Gastrocnemius medialis (tissue), 4 donors: Measurements from ENCODE around the gene TNFRSF1A.

Experiments used
- POLR2A ChIP-seq, 2 donors: fragments of 450-650 bp; IDR thresholded peaks; one replicate each; pipeline ENCODE4 v1.6.1; 2017; ENCODE audit warnings: antibody characterized with exemption in 2 of 2, mild to moderate bottlenecking in 2 of 2, moderate library complexity in 2 of 2
- TF ChIP-seq, protein P1 (sequence below), 5 experiments: fragments of 450-650 bp in 3 of 5; fragments of 200-600 bp in 2 of 5; sonication (generic) in 2 of 5; IDR thresholded peaks in 4 of 5; conservative IDR thresholded peaks in 1 of 5; 1 replicate in 4 of 5; 2 replicates in 1 of 5; pipeline ENCODE4 v1.5.1; 2016 to 2019; ENCODE audit warnings: antibody characterized with exemption in 5 of 5, mild to moderate bottlenecking in 3 of 5, moderate library complexity in 3 of 5

- TF ChIP-seq, protein P1, sequence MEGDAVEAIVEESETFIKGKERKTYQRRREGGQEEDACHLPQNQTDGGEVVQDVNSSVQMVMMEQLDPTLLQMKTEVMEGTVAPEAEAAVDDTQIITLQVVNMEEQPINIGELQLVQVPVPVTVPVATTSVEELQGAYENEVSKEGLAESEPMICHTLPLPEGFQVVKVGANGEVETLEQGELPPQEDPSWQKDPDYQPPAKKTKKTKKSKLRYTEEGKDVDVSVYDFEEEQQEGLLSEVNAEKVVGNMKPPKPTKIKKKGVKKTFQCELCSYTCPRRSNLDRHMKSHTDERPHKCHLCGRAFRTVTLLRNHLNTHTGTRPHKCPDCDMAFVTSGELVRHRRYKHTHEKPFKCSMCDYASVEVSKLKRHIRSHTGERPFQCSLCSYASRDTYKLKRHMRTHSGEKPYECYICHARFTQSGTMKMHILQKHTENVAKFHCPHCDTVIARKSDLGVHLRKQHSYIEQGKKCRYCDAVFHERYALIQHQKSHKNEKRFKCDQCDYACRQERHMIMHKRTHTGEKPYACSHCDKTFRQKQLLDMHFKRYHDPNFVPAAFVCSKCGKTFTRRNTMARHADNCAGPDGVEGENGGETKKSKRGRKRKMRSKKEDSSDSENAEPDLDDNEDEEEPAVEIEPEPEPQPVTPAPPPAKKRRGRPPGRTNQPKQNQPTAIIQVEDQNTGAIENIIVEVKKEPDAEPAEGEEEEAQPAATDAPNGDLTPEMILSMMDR (IDR thresholded peaks at IDR 0.05 in 4 of 5, conservative IDR thresholded peaks at IDR 0.05 in 1 of 5), result no peak
- TF ChIP-seq POLR2A (IDR thresholded peaks at IDR 0.05), result no peak
These were observed 39.3 kb downstream of the TNFRSF1A start for GRCh38 chr12:6302621-6303020.
